Neural progenitor cell (in vitro differentiated cells): Measurements from ENCODE around the gene TNFSF18.

Experiments used
- CTCF ChIP-seq: fragments of 200-600 bp; sonication (generic); IDR thresholded peaks from 2 replicates; pipeline ENCODE4 v1.5.1; 2017; ENCODE audit warnings: antibody characterized with exemption, mild to moderate bottlenecking
- EZH2 ChIP-seq: fragments of 200-600 bp; sonication (generic); IDR thresholded peaks from 2 replicates; pipeline ENCODE4 v1.6.1; 2017; ENCODE audit warnings: antibody characterized with exemption, mild to moderate bottlenecking, moderate library complexity
- EZH2phosphoT487 ChIP-seq: fragments of 200-600 bp; sonication (generic); IDR thresholded peaks from 2 replicates; pipeline ENCODE4 v1.6.1; 2017; ENCODE audit warnings: antibody characterized with exemption

DNA sequence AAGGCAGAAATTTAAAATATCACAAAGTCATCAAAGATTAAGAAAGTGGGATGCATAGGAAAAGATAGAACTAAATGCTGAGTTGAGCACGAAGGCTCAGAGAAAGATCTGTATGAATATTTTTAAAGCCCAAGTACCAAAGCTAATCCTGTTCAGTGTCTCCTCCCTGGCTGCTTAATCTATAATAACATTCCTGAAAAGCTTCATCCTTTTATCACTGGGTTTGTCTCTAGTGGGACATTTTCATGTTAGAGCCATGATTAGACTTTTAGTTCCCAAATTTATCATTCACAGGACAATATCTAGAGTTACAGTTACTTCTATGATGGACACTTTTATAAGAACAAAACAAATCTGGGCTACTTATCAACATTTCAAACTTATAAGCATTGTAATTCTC, 38.6 kb downstream of the TNFSF18 start:
- no peak for TF ChIP-seq CTCF
- TF ChIP-seq EZH2phosphoT487, result no peak
- TF ChIP-seq EZH2, result no peak
